Measurements from ENCODE around the gene KCNS3.

KCNS3 gene

DNA sequence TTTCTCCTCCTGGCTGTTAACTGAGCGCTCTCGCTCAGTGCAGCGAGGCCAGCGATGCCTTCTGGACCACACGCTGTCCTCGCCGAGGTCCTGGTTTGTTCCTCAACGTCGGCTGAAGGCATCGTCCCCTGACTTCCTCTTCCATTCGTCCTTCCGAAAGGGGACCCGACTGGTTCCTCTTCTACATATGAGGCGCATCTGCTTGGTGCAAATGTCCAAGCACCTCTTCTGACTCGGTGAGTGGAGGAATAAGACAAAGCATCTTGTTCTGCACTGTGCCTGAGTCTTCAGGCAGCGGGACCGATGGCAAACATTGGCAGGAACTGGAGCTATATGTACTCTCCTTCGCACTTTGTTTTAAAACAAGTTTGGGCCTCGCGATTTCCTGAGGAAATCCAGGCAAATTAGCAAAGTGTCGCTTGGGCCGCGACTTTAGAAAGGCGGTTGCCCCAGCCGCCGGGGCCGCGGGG is 621 bp upstream of the KCNS3 start:
- peak; percentile 39 for DNase-seq (ENCODE audit: low read depth, low spot score)

DNA sequence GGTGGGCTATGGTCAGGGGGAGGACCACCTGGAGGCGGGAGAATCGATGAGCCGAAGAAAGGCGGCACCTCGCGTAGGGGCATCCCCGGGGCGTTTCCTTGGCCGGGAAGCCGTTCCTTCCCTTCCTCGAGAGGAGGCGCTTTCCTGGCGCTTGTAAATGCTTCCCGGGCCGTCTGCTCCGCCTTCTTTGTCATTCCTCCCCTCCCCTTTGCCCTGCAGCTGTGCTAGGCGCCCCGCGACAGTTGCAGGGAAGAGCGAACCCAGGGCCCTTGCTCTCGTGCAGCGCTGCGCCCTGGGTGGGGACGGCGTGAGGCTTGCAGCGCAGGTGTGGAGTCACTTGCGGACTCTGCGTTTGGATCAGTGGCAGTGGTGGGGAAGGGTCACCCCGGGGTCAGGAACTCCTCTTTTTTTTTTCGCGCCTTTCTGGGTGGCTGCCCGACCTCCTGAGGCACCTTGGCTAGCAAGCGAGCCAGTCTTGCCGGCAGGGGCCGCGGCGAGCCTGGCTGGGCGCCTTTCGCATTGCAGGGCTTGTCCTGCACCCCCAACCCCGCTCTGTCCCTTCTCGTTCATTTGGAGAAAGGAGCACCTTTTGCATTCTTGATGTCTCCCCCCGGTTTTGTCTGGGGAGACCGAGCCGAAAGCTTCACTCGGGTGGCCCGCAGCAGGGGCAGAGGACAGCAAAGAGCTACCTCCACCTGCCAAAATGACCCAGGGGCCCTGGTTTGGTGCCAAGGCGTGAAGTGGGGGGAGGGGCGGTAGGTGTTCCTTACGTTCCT is 858 bp downstream of the KCNS3 start:
- DNase-seq (ENCODE audit: low read depth, low spot score) = peak; percentile 81

DNA sequence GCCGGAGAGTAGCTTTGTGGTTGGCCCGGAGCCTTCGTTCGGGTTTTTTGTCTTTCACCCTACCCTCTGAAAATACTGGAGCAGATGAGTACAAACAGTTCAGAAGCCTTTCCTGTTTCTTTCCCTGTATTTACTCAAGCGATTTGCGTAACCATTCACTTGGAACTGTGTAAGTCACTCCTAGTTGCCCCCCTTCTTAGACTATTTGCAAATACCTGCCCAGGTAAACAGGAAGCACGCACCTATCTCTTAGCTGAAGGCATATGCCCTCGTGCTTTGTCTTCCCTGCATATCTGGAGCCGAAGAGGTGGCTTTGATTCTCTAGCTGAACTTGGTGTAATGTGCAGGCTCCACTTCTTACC is 1.4 kb downstream of the KCNS3 start:
- no peak for DNase-seq (ENCODE audit: low read depth, low spot score)

DNA sequence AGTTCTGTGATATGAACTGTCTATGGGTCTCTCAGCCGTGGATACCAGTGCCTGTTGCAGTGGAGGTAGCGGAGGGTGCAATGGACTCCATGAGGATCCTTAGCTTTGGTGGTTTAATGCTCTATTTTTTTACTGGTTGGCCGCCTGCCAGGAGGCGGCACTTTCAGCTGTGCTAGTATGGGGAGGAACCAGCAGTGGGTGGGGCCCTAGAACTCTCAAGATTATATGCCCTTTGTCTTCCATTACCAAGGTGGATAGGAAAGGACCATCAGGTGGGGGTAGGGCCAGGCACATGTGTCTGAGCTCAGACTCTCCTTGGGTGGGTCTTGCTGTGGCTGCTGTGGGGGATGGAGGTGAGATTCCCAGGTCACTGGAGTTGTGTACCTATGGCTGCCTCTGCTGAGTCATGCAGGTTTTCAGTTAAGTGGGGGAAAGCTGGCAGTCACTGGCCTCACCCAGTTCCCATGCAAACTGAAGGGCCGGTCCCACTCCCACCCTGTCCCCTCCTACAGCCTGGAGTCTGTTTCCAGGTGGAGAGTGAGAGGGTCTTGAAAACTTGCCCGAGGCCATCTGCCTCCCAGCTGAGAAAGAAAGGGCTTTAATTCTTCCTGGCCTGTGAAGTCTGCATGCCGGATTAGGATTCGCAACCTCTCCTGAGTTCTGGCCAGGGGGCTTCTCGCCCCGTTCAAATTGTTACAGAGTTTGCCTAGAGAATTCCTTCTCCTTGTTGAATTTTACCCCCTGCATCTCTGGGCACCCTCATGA is 14.5 kb downstream of the KCNS3 start:
- DNase-seq (ENCODE audit: low read depth, low spot score) = no peak

DNA sequence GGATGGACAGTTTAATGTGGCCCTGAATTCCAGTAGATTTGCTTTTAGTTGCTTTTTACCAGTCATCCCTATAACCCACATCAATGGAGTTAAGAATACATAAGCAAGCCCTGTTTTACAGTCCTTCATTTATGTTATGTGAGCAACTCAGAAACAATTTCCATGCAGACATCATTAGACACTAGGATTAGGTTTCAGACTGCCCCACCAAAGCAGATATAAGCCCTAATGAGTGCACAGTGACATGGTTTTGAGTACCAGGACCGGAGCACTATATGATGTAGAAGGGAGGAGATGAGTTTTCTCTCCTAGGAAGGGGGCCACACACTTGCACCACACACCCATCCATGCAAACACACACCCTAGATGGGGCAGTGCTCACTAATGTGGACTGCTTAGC is 15.5 kb downstream of the KCNS3 start:
- DNase-seq (ENCODE audit: low read depth, low spot score) = no peak

DNA sequence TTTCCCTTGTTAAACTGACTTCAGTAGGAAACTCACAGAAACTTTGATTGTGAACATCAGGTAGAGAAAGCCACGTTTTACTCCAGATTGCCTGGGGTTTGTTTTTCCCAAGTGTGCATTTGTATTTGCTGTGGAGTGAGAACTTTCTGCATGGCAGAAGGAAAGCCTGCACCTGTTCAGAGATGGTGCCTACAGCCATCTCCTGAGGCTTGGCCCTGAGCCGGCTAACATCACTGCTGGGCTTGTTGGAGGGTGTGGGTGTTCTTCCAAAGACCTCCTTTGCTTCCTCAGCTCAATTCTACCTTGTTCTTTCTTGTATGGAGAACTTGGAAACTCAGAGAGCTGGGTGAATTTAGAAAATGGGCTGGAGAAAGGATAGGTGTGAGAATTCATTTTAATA is 16.1 kb downstream of the KCNS3 start:
- DNase-seq (ENCODE audit: low read depth, low spot score) = no peak

DNA sequence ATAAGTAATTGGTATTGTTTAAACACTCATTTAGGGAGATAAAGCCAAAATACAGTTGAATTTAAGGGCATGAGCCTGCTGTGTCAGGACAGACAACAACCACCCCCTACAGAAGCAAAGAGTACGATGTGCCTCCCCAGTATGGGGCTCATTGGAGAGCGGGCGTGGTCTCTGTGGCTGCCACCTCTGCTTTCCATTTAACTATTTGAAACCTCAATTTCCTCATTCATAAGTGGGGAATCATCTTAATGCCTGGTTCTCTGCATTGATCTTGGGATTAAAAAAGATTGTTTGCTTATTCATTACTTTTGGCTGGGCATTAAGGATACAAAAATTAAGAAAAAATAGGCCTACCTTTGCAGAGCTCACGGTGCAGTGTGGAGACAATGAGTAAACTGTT is 21.4 kb downstream of the KCNS3 start:
- no peak for DNase-seq (ENCODE audit: low read depth, low spot score)

DNA sequence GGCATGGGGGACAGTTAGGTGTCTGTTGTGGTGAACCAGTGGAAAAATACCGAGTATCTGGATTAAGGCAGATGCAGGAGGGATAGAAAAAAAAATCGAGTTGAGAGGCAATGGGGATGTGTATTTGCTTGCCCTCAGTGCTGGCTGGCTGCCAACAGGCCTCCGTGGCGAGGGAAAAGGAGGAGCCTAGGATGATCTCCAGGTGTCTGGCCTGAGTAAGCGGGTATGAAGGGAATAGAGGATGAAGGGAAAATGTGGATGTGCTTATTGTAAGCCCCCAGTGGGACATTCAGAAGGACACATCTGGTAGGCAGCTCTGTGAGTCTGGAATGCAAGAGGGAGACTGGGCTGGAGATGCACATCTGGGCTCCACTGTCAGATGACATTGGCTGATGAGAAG is 22.8 kb downstream of the KCNS3 start:
- DNase-seq (ENCODE audit: low read depth, low spot score) = peak; percentile 20

DNA sequence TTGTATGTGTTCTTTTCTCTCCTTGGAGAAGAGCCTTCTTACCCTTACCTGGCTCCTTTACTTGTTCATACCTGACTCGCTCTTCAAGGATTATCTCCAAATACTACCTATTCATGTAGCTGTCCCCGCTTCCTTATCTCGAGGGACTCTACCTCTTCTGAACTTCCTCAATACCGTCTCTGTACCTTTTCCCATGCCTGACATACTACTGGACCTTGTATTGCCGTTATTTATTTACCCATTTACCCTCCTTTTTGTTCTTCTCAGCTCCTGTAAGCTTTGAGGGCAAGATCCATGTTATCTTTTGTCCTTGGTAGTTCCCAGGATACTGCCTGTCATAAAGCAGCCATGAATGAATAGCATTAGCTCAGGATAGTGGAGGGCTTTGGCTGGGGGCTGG is 32.5 kb downstream of the KCNS3 start:
- no peak for DNase-seq (ENCODE audit: low read depth, low spot score)

DNA sequence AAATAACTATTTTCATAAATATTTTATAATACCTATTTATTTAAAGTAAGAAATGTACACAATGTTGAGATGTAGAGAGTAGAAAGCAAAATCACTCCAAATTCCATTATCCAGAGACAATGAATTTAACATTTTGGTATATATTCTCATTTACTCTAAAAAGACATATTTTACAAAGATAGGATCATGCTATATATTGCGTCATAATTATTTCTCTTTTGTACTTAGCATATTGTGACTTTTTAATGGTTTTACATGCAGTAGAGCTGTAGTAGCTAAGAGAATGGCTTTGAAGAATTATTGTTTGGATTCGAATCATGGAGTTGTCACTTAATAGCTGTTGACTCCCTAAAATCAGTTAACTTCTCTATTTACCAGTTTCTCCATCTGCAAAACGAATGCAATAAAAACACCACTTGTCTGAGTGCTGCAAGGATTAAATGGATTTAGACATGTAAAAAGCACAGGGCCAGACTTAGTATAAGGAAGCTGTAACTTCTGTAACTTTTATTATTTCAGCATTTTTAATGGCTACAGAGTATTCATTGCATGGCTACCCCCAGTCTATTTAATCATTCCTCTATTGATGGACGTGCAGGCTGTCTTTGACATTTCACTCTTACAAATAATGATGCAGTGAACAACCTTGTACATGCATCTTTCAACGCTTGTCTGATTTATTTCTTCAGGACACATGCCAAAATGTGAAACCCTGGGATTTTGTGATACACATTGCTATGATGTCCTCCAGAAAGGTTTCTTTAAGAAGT is 33.2 kb downstream of the KCNS3 start:
- no peak for DNase-seq (ENCODE audit: low read depth, low spot score)

DNA sequence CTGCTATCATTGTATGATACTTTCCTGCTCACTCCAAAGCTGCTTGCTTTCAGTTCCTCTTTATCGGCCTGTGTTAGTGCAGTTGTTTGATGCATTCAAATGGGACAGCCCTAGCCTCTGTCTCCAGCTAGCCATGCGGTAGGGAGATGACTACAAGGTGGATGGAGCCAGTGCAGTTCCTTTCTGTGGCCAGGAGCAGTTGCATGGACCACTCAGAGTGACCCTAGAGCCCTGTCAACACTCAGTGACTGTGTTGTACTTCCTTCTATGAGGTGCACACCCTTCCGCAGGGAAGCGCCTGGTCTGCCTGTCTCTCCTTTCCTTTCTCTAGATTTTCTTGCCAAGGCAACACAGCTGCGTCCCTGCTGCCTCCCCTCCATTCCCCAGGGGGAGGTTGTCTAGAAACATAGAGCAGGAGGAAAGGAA is 33.8 kb downstream of the KCNS3 start:
- DNase-seq (ENCODE audit: low read depth, low spot score) = no peak

DNA sequence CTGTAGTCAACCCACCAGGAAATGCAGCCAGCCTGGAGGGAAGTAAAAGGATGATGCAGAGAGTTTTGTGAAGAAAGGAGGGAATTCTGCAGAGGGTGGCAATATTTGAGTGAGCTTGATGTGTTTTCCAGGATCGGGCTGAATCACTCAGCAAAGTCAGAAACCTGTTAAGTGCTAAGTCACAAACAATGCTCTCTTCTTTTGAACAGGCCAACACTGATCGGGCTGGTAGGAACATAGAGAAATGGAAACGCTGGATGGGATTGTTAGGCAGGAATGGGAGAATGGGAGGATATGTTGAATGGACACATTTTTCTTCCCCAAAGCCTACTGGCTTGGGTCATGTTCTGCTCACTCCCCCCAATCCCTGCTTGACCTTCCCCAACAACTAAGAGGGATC is 36.6 kb downstream of the KCNS3 start:
- no peak for DNase-seq (ENCODE audit: low read depth, low spot score)

DNA sequence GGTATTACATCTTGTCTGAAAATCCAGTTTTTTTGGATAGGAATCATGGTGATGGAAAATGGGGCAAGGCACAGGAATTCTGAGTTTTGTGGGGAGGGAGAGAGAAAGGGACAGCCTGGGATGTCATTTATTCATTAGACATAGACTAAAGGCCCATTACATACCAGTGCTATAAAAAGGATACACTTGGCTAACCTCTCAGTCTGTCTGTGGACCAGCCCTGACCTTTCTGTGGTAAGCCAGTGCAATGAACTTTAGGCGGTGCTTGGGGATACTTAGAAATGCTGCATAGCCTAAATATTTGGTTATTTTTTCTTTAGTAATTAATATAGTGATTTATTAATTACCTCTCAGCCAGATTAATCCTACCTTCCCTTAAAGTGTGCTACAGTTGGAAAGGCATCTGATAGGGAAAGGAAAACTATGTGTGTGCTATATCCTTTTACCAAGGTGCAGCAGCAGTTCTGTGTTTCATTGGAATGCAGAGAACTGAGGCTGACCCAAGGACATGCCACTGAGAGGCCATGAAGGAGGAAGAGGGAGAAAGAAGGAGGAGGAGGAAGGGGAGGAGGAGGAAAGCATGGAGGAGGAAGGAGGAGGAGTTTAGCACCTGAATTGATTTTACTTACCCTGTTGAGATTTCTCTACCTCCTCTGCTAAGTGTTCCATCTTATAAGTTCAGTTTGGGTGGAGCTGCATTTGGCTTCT is 37.5 kb downstream of the KCNS3 start:
- DNase-seq (ENCODE audit: low read depth, low spot score) = no peak

DNA sequence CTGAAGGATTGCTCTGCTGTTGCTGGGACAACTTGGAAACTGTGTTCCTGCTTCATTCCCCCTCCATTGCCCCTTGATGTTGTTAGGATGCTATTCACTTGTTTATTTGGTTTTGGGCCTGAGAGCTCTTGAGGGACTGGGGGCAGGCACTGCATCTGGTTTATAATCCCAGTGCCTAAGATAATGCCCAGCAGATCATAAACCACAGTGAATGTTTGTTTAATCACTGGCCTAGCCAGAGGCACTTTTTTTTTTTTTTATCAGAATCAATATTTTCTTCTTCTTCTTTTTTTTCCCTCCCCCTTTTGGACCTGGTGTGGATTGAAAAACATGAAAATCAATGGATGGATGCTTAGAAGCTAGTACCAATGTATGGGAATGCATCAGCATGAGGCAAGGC is 38.1 kb downstream of the KCNS3 start:
- no peak for DNase-seq (ENCODE audit: low read depth, low spot score)

DNA sequence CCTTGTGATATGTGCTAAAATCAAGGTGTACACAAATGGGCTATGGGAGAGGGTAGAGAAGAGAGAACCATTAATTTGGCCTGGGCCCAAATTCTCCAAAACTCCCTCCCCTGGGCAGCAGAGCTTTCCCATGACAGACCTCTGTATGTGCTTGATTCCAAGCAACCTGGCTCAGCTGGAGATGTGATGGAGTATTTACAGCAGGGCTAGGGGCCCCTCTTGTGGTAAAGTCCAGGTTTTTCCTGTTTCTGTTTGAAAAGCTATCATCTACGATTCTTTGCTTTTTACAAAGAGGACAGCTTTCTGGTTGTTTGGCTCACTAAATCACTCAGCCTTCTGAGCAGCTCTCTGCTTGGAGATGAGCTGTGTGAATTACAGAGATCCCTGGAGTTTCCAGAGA is 40.3 kb downstream of the KCNS3 start:
- peak; percentile 14 for DNase-seq (ENCODE audit: low read depth, low spot score)

DNA sequence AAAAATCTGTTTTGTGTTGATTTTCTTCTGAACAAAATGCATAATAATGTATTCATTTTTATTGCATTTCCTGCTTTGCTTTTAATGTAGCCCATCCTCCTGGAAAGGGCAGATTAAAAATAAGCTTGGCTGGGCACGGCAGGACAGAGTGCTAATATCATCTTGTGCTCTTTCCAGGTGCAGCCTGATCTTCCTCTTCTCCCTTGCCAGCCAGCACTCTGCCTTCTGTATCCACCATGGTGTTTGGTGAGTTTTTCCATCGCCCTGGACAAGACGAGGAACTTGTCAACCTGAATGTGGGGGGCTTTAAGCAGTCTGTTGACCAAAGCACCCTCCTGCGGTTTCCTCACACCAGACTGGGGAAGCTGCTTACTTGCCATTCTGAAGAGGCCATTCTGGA is 52.3 kb downstream of the KCNS3 start:
- DNase-seq (ENCODE audit: low read depth, low spot score) = no peak

DNA sequence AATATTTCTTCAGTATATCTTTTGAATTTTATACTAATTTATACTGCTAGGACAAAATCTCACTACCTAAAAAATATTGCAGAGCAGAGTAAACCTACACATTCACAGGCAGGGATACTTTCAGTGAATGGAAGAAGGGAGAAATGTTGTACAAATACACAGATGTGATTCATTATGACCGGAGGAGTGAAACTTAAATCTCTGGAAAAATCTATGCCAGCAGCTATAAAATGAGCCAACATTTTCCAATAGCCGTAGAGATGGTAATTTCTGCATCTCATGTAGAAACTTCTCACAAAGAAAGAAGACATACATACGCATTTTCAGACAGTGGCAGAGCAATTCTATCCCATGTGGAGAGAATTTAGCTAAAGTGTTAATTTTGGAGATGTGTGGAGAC is 54.8 kb downstream of the KCNS3 start:
- DNase-seq (ENCODE audit: low read depth, low spot score) = no peak

DNA sequence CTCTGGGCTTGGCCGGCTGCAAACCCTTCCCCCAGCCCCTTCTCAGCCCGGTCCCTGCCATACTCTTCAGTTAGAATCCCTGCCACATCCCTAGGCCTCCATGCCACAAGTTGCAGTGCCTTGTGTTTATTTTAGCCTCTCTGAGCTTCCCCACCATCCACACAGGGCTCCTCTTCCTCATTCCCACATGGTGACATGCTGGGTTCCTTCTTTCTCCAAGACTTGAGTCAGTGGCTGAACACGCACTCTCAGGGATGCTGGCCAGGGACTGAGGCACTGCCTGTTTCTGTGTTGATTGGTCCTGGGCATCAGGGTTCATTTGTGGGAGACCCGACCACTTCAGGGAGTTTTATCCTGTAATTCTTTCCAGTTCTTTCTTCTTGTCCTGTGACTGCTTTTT is 56.3 kb downstream of the KCNS3 start:
- peak; percentile 70 for DNase-seq (ENCODE audit: low read depth, low spot score)

DNA sequence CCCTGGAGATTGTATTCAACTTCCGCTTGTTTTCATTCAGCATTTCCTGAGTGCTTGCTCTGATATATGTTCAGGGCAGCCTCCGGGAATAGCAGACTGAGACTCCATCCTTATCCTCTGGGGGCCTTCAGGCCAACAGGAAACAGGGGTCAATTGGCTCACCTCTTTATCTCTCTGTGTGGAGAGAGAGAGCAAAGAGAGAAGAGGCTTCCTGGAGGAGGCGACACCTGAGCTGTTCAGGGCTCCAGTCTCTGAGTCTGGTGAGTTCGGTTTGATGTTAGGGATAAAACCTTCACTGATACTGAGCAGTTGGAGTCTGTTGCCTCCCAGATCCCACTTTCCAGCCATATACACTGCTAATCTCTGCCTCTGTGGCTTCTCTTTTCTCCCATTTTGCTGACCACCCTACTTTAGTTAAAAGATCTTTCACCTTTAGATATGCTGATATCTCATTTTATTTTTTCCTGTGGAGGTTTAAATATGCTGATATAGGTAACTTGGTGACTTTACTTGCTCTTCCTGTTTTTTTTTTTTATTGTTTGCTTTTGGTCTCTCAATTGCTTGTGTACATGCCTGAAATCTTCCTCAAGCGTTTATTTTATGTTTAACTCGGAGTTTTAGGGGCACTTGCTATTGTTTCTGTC is 56.9 kb downstream of the KCNS3 start:
- no peak for DNase-seq (ENCODE audit: low read depth, low spot score)

DNA sequence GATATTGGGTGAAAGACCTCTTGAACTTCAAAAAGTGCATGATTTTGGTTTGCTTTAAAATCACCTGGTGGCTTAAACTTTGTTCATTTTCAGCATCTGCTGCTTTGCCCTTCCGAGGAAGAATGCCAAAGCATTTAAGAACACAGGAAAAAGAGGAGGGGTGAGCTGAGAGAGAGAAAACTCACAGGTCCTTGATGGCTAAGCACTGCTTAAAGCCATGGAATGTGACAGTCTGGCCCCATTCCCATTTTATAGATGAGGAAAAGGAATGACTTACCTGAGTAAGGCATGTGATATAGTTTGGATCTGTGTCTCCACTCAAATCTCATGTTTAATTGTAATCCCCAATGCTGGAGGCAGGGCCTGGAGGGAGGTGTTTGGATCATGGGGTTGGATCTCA is 58.1 kb downstream of the KCNS3 start:
- no peak for DNase-seq (ENCODE audit: low read depth, low spot score)

DNA sequence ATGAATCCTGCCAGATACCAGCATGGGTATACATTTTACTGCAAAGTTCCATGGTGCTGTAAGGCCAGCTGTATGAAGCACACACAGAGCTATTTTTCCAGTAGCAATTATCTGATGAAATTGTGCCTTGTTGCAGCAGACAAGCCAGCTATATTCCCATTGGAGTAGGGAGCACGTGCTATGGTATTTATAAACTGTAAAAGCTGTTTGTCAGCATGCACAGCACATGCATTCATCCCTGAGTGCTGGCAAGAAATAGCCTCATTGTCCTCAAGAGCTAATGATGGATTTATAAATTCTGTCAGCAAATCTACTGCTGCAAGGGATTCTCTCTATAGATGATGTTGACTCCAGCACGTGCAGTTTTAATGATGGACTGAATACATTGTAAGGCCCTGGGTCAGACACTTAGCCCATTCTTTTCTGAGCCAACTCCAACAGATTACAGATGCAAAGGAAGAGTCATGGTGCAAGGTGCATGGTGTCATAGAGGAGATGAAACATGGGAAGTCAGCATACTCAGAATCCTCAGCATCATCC is 61.7 kb downstream of the KCNS3 start:
- no peak for DNase-seq (ENCODE audit: low read depth, low spot score)

All from astrocyte of the hippocampus (primary cell).